ENCODE measurements around the gene VSTM2L. TPM values are rescaled to one million over a fixed set of nuclear protein-coding genes. Genes with fewer than 3 reads are reported as not detected.

VSTM2L gene
- total and polyA plus RNA-seq, 2 of the 13 experiments (the other 11 are each of a cell fraction or from before 2014, with no cell fraction given): not detected

GRCh38 chr20:37881601-37882343 lies 21.2 kb upstream of the VSTM2L start (continued):
- TF ChIP-seq SRF (IDR thresholded peaks at IDR 0.05; ENCODE audit: low read depth, low read length) (no peak), SNRNP70 (IDR thresholded peaks at IDR 0.05; ENCODE audit: low read depth, low read length) (no peak), CEBPG (CRISPR knock-in tag; IDR thresholded peaks at IDR 0.05) (no peak), STAG1 (CRISPR knock-in tag; IDR thresholded peaks at IDR 0.05) (no peak), FOXC1 (CRISPR knock-in tag; IDR thresholded peaks at IDR 0.05; ENCODE audit: borderline replicate concordance) (peak; percentile 84; the same call in 1 of the 2 replicates), ZNF768 (CRISPR knock-in tag; IDR thresholded peaks at IDR 0.05) (peak; percentile 61; the same call in 1 of the 2 replicates), CBX5 (CRISPR knock-in tag; IDR thresholded peaks at IDR 0.05; ENCODE audit: borderline replicate concordance) (no peak), MED8 (CRISPR knock-in tag; IDR thresholded peaks at IDR 0.05; ENCODE audit: insufficient replicate concordance) (peak; percentile 26), ZNF556 (CRISPR knock-in tag; IDR thresholded peaks at IDR 0.05; ENCODE audit: borderline replicate concordance) (peak; percentile 20; the same call in 1 of the 2 replicates), ARNT (IDR thresholded peaks at IDR 0.05) (no peak), ADNP (CRISPR knock-in tag; IDR thresholded peaks at IDR 0.05) (no peak), ZMYM3 (CRISPR knock-in tag; IDR thresholded peaks at IDR 0.05) (peak; percentile 9), ZBTB39 (CRISPR knock-in tag; IDR thresholded peaks at IDR 0.05) (no peak), RARA (CRISPR knock-in tag; IDR thresholded peaks at IDR 0.05) (no peak)
- TF ChIP-seq, protein P1, sequence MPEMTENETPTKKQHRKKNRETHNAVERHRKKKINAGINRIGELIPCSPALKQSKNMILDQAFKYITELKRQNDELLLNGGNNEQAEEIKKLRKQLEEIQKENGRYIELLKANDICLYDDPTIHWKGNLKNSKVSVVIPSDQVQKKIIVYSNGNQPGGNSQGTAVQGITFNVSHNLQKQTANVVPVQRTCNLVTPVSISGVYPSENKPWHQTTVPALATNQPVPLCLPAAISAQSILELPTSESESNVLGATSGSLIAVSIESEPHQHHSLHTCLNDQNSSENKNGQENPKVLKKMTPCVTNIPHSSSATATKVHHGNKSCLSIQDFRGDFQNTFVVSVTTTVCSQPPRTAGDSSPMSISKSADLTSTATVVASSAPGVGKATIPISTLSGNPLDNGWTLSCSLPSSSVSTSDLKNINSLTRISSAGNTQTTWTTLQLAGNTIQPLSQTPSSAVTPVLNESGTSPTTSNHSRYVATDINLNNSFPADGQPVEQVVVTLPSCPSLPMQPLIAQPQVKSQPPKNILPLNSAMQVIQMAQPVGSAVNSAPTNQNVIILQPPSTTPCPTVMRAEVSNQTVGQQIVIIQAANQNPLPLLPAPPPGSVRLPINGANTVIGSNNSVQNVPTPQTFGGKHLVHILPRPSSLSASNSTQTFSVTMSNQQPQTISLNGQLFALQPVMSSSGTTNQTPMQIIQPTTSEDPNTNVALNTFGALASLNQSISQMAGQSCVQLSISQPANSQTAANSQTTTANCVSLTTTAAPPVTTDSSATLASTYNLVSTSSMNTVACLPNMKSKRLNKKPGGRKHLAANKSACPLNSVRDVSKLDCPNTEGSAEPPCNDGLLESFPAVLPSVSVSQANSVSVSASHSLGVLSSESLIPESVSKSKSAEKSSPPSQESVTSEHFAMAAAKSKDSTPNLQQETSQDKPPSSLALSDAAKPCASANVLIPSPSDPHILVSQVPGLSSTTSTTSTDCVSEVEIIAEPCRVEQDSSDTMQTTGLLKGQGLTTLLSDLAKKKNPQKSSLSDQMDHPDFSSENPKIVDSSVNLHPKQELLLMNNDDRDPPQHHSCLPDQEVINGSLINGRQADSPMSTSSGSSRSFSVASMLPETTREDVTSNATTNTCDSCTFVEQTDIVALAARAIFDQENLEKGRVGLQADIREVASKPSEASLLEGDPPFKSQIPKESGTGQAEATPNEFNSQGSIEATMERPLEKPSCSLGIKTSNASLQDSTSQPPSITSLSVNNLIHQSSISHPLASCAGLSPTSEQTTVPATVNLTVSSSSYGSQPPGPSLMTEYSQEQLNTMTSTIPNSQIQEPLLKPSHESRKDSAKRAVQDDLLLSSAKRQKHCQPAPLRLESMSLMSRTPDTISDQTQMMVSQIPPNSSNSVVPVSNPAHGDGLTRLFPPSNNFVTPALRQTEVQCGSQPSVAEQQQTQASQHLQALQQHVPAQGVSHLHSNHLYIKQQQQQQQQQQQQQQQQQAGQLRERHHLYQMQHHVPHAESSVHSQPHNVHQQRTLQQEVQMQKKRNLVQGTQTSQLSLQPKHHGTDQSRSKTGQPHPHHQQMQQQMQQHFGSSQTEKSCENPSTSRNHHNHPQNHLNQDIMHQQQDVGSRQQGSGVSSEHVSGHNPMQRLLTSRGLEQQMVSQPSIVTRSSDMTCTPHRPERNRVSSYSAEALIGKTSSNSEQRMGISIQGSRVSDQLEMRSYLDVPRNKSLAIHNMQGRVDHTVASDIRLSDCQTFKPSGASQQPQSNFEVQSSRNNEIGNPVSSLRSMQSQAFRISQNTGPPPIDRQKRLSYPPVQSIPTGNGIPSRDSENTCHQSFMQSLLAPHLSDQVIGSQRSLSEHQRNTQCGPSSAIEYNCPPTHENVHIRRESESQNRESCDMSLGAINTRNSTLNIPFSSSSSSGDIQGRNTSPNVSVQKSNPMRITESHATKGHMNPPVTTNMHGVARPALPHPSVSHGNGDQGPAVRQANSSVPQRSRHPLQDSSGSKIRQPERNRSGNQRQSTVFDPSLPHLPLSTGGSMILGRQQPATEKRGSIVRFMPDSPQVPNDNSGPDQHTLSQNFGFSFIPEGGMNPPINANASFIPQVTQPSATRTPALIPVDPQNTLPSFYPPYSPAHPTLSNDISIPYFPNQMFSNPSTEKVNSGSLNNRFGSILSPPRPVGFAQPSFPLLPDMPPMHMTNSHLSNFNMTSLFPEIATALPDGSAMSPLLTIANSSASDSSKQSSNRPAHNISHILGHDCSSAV (CRISPR knock-in tag; IDR thresholded peaks at IDR 0.05; ENCODE audit: borderline replicate concordance): no peak
- TF ChIP-seq, protein P2, sequence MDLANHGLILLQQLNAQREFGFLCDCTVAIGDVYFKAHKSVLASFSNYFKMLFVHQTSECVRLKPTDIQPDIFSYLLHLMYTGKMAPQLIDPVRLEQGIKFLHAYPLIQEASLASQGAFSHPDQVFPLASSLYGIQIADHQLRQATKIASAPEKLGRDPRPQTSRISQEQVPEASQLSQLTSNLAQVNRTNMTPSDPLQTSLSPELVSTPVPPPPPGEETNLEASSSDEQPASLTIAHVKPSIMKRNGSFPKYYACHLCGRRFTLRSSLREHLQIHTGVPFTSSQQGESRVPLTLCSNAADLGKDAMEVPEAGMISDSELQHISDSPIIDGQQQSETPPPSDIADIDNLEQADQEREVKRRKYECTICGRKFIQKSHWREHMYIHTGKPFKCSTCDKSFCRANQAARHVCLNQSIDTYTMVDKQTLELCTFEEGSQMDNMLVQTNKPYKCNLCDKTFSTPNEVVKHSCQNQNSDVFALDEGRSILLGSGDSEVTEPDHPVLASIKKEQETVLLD (CRISPR knock-in tag; IDR thresholded peaks at IDR 0.05; ENCODE audit: low read depth): no peak

Data from HepG2 (cell line).